MV-4-11 (cell line): ENCODE measurements around the gene MYO5C.

Source experiments
- DNase-seq: peaks from one replicate; lab custom pipeline; 2025; lab: John Stamatoyannopoulos, UW

Gene MYO5C

GRCh38 chr15:52207191-52207590 lies 88.4 kb downstream of the MYO5C start:
- DNase-seq: peak; percentile 9

GRCh38 chr15:52206446-52206845 lies 89.2 kb downstream of the MYO5C start:
- DNase-seq: no peak

- DNase-seq: no peak
Observed at GRCh38 chr15:52204657-52205056, 90.9 kb downstream of the MYO5C start.

GRCh38 chr15:52200831-52201365 lies 94.7 kb downstream of the MYO5C start:
- no peak for DNase-seq

- no peak for DNase-seq
Observed at GRCh38 chr15:52199271-52199670, 96.3 kb downstream of the MYO5C start.

- DNase-seq: peak; percentile 34
Observed at GRCh38 chr15:52196891-52197290, 98.7 kb downstream of the MYO5C start.

- DNase-seq: no peak
Observed at GRCh38 chr15:52193791-52194190, 101.8 kb downstream of the MYO5C start.

- DNase-seq: no peak
Observed at GRCh38 chr15:52193321-52193720, 102.3 kb downstream of the MYO5C start.

GRCh38 chr15:52191207-52191606 lies 104.4 kb downstream of the MYO5C start, which contains the start of gene GNB5:
GNB5 (minus strand) TSS chr15:52191392; CDS start chr15:52184676, 6,716 bp downstream.
- DNase-seq: no peak

GRCh38 chr15:52186651-52187486 lies 108.7 kb downstream of the MYO5C start:
- no peak for DNase-seq

GRCh38 chr15:52185151-52185561 lies 110.4 kb downstream of the MYO5C start:
- no peak for DNase-seq

- no peak for DNase-seq
Observed at GRCh38 chr15:52184721-52185120, 110.9 kb downstream of the MYO5C start.

GRCh38 chr15:52183562-52184173 lies 111.9 kb downstream of the MYO5C start:
- DNase-seq: no peak

GRCh38 chr15:52181938-52182780 lies 113.4 kb downstream of the MYO5C start:
- no peak for DNase-seq

- no peak for DNase-seq
Observed at GRCh38 chr15:52180851-52181450, 114.7 kb downstream of the MYO5C start.

- no peak for DNase-seq
Observed at GRCh38 chr15:52180196-52180835, 115.3 kb downstream of the MYO5C start.

GRCh38 chr15:52179278-52180195 lies 116.1 kb downstream of the MYO5C start:
- DNase-seq: peak; percentile 39

GRCh38 chr15:52178765-52179164 lies 116.8 kb downstream of the MYO5C start:
- DNase-seq: no peak

- no peak for DNase-seq
Observed at GRCh38 chr15:52172869-52173268, 122.7 kb downstream of the MYO5C start.

GRCh38 chr15:52171807-52172206 lies 123.8 kb downstream of the MYO5C start:
- DNase-seq: no peak
